HEK293T (cell line): Measurements from ENCODE around the gene CBX2.

Source experiments
- ARNT ChIP-seq: fragments of 450-650 bp; IDR thresholded peaks from 2 replicates; pipeline ENCODE4 v1.6.1; 2017; ENCODE audit warnings: mild to moderate bottlenecking
- BHLHE40 ChIP-seq: fragments of 450-650 bp; IDR thresholded peaks from 2 replicates; pipeline ENCODE4 v1.6.1; 2016; ENCODE audit warnings: mild to moderate bottlenecking, moderate library complexity, borderline replicate concordance
- CTBP1 ChIP-seq: fragments of 450-650 bp; IDR thresholded peaks from 2 replicates; pipeline ENCODE4 v1.6.1; 2016; ENCODE audit warnings: borderline replicate concordance
- ELF4 ChIP-seq: fragments of 450-650 bp; IDR thresholded peaks from 2 replicates; pipeline ENCODE4 v1.6.1; 2017; ENCODE audit warnings: antibody characterized with exemption
- FOXK2 ChIP-seq: fragments of 450-650 bp; IDR thresholded peaks from 2 replicates; pipeline ENCODE4 v1.6.1; 2016; ENCODE audit warnings: mild to moderate bottlenecking
- HDGF ChIP-seq: fragments of 450-650 bp; IDR thresholded peaks from 2 replicates; pipeline ENCODE4 v1.6.1; 2017; ENCODE audit warnings: antibody characterized with exemption, borderline replicate concordance
- L3MBTL2 ChIP-seq: fragments of 450-650 bp; conservative IDR thresholded peaks from 2 replicates; pipeline ENCODE4 v1.6.1; 2016; ENCODE audit warnings: mild to moderate bottlenecking
- LEF1 ChIP-seq: fragments of 450-650 bp; IDR thresholded peaks from 2 replicates; pipeline ENCODE4 v1.6.1; 2017; ENCODE audit warnings: mild to moderate bottlenecking, borderline replicate concordance
- SP1 ChIP-seq: fragments of 450-650 bp; IDR thresholded peaks from 2 replicates; pipeline ENCODE4 v1.6.1; 2017
- SUZ12 ChIP-seq: fragments of 450-650 bp; IDR thresholded peaks from 2 replicates; pipeline ENCODE4 v1.6.1; 2016; ENCODE audit warnings: mild to moderate bottlenecking

GRCh38 chr17:79804856-79805696, 27.1 kb downstream of the CBX2 start:
- TF ChIP-seq CTBP1 (no peak), SP1 (no peak), BHLHE40 (no peak), SUZ12 (no peak), L3MBTL2 (no peak), ARNT (no peak), FOXK2 (no peak), ELF4 (no peak), HDGF (no peak), LEF1 (no peak)
